Endodermal cell (in vitro differentiated cells): ENCODE measurements around the gene FAM163A. TPM values are rescaled to one million over a fixed set of nuclear protein-coding genes. Genes with fewer than 3 reads are reported as not detected.

ENCODE experiments used
- DNase-seq: peaks from one replicate; pipeline ENCODE4 v3.0.0-alpha.2; 2017
- H3K27ac ChIP-seq: 2 replicates; pipeline ENCODE4 v1.5.1; 2013; ENCODE audit warnings: mild to moderate bottlenecking, low read depth, low read length, moderate library complexity
- H3K27me3 ChIP-seq: 2 replicates; pipeline ENCODE4 v1.6.1; 2013; ENCODE audit warnings: mild to moderate bottlenecking, low read length, moderate library complexity; ENCODE audit not compliant: insufficient read depth, control insufficient read depth, poor library complexity, severe bottlenecking
- H3K36me3 ChIP-seq: 2 replicates; pipeline ENCODE4 v1.7.0; 2013; ENCODE audit warnings: mild to moderate bottlenecking, low read length, moderate library complexity; ENCODE audit not compliant: control insufficient read depth, insufficient read depth
- H3K4me1 ChIP-seq: one replicate; pipeline ENCODE4 v1.7.0; 2013; ENCODE audit warnings: low read length; ENCODE audit not compliant: control insufficient read depth, insufficient read depth
- H3K4me3 ChIP-seq: 2 replicates; pipeline ENCODE4 v1.5.1; 2013; ENCODE audit warnings: mild to moderate bottlenecking, low read length, moderate library complexity
- H3K9ac ChIP-seq: 2 replicates; pipeline ENCODE4 v1.6.1; 2013; ENCODE audit warnings: mild to moderate bottlenecking, low read length, moderate library complexity; ENCODE audit not compliant: poor library complexity, severe bottlenecking; ENCODE audit errors: extremely low read depth
- H3K9me3 ChIP-seq: 2 replicates; pipeline ENCODE4 v1.6.1; 2013; ENCODE audit warnings: mild to moderate bottlenecking, low read length, moderate library complexity; ENCODE audit not compliant: control insufficient read depth
- H3K27ac Mint-ChIP-seq: 2 replicates; pipeline ENCODE4 v1.8.0; 2020; ENCODE audit warnings: mixed read lengths
- H3K27me3 Mint-ChIP-seq: 2 replicates; pipeline ENCODE4 v1.8.0; 2021; ENCODE audit warnings: mild to moderate bottlenecking, mixed read lengths; ENCODE audit not compliant: insufficient read depth
- H3K36me3 Mint-ChIP-seq: 2 replicates; pipeline ENCODE4 v1.8.0; 2020; ENCODE audit warnings: low read depth, mixed read lengths
- H3K4me1 Mint-ChIP-seq: 2 replicates; pipeline ENCODE4 v1.8.0; 2020; ENCODE audit warnings: mixed read lengths
- H3K4me3 Mint-ChIP-seq: 2 replicates; pipeline ENCODE4 v1.8.0; 2020; ENCODE audit warnings: mild to moderate bottlenecking, moderate library complexity, mixed read lengths
- H3K9me3 Mint-ChIP-seq: 2 replicates; pipeline ENCODE4 v1.8.0; 2020; ENCODE audit warnings: mild to moderate bottlenecking, mixed read lengths
- WGBS, 2 experiments: methylation state at CpG; one replicate each; pipeline versions ENCODE4 v1.1.5 to v1.1.7; 2013; ENCODE audit warnings: missing lambda C conversion rate in 2 of 2, mixed read lengths in 1 of 2; ENCODE audit not compliant: insufficient coverage in 1 of 2, insufficient read length in 1 of 2; 5-methylcytosine and 5-hydroxymethylcytosine counted together
- total RNA-seq, 2 donors: library from RNA; stranded (reverse); fragmentation: NEBNext Ultra II Directional in 1 of 2; extraction: Animal tissue kit (Norgen Biotek cat#: 25700) in 1 of 2; gene quantifications; 2 replicates in 1 of 2; 3 replicates in 1 of 2; pipeline ENCODE4 v1.2.1, GENCODE V29; 2021
- TF ChIP-seq, protein P1 (sequence below): fragments of 200-600 bp; sonication (generic); conservative IDR thresholded peaks from 2 replicates; pipeline ENCODE4 v1.5.0; 2021; ENCODE audit warnings: antibody characterized with exemption, mild to moderate bottlenecking

FAM163A gene
- total RNA-seq, 2 donors from 2014 or later, result not detected

GRCh38 chr1:179793281-179793680 lies 50.2 kb downstream of the FAM163A start:
- Mint-ChIP-seq H3K36me3 (no peaks in the 10 kb centered on the region), H3K4me1 (peaks cover 18% of the 10 kb centered on the region), H3K9me3 (no peaks in the 10 kb centered on the region), H3K4me3 (no peak overlapping the region), H3K27ac (no peak overlapping the region), H3K27me3 (no peaks in the 10 kb centered on the region)
- 98% methylated on average over 4 of the region's 4 CpGs for WGBS, 2 experiments
- Histone ChIP-seq H3K27me3 (no peaks in the 10 kb centered on the region), H3K9me3 (no peaks in the 10 kb centered on the region), H3K4me1 (peaks cover 3% of the 10 kb centered on the region), H3K27ac (no peak overlapping the region), H3K36me3 (no peaks in the 10 kb centered on the region), H3K4me3 (no peak overlapping the region), H3K9ac (no peak overlapping the region)
- DNase-seq, result no peak
- TF ChIP-seq, protein P1, sequence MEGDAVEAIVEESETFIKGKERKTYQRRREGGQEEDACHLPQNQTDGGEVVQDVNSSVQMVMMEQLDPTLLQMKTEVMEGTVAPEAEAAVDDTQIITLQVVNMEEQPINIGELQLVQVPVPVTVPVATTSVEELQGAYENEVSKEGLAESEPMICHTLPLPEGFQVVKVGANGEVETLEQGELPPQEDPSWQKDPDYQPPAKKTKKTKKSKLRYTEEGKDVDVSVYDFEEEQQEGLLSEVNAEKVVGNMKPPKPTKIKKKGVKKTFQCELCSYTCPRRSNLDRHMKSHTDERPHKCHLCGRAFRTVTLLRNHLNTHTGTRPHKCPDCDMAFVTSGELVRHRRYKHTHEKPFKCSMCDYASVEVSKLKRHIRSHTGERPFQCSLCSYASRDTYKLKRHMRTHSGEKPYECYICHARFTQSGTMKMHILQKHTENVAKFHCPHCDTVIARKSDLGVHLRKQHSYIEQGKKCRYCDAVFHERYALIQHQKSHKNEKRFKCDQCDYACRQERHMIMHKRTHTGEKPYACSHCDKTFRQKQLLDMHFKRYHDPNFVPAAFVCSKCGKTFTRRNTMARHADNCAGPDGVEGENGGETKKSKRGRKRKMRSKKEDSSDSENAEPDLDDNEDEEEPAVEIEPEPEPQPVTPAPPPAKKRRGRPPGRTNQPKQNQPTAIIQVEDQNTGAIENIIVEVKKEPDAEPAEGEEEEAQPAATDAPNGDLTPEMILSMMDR, result no peak

GRCh38 chr1:179794146-179794545 lies 51.1 kb downstream of the FAM163A start:
- no peaks in the 10 kb centered on the region for H3K27me3 ChIP-seq
- H3K27ac Mint-ChIP-seq, result no peak overlapping the region
- no peak overlapping the region for H3K4me3 ChIP-seq
- H3K27ac ChIP-seq, result no peak overlapping the region
- no peaks in the 10 kb centered on the region for H3K9me3 ChIP-seq
- TF ChIP-seq, protein P1, result no peak
- H3K4me1 ChIP-seq, result no peaks in the 10 kb centered on the region
- WGBS, 2 experiments, result 100% methylated on average over 1 of the region's 1 CpG; no CpG with 5 or more reads in 1 of the 2 experiments
- no peaks in the 10 kb centered on the region for H3K9me3 Mint-ChIP-seq
- H3K4me1 Mint-ChIP-seq, result peaks cover 16% of the 10 kb centered on the region
- H3K9ac ChIP-seq, result no peak overlapping the region
- DNase-seq, result no peak
- H3K27me3 Mint-ChIP-seq, result no peaks in the 10 kb centered on the region
- H3K4me3 Mint-ChIP-seq, result no peak overlapping the region
- no peaks in the 10 kb centered on the region for H3K36me3 ChIP-seq
- H3K36me3 Mint-ChIP-seq, result no peaks in the 10 kb centered on the region

DNA sequence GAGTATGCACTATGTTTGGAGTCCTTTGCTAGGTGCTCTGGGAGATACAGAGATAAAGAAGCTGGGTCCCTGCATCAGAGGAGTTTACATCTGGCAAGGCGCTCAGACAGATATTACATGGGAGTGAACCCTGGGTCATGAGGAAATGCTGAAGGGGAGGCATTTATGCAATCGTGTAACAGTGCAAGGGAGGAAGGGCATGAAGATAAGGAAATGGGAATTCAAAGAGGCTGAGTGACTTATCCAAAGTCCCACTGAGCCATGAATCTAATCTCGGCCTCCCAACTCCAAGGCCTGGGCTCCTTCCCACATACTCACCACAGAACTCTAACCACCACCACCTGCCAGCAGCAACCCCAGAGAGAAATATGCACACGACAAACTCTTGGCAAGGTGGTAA lies 51.6 kb downstream of the FAM163A start:
- 54 to 76% methylated on average over 2 to 4 of the region's 4 CpGs for WGBS, 2 experiments
- H3K36me3 ChIP-seq, result no peaks in the 10 kb centered on the region
- Mint-ChIP-seq H3K27me3 (no peaks in the 10 kb centered on the region), H3K36me3 (no peaks in the 10 kb centered on the region), H3K9me3 (no peaks in the 10 kb centered on the region), H3K27ac (no peak overlapping the region), H3K4me1 (peaks cover 16% of the 10 kb centered on the region), H3K4me3 (no peak overlapping the region)
- H3K9ac ChIP-seq, result no peak overlapping the region
- no peaks in the 10 kb centered on the region for H3K27me3 ChIP-seq
- no peak overlapping the region for H3K4me3 ChIP-seq
- H3K27ac ChIP-seq, result no peak overlapping the region
- H3K4me1 ChIP-seq, result no peaks in the 10 kb centered on the region
- H3K9me3 ChIP-seq, result no peaks in the 10 kb centered on the region
- no peak for DNase-seq
- TF ChIP-seq, protein P1, result no peak
